Measurements from ENCODE around the gene PALB2.

DNA sequence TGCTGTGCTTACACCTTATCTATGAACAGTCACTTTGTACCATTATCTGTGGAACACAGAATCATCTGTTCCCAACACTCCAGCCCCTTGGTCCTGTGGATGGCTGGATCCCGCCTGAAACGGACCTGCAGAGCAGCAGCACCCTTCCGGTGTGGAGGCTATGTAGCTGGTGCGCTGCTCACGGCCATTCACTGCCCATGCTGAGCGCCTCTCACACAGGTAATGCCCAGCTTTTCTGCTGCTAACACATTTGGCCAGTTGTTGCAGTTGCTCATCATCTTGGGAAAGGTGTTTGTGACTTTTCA lies 26.2 kb upstream of the PALB2 start:
- TF ChIP-seq, protein P1, sequence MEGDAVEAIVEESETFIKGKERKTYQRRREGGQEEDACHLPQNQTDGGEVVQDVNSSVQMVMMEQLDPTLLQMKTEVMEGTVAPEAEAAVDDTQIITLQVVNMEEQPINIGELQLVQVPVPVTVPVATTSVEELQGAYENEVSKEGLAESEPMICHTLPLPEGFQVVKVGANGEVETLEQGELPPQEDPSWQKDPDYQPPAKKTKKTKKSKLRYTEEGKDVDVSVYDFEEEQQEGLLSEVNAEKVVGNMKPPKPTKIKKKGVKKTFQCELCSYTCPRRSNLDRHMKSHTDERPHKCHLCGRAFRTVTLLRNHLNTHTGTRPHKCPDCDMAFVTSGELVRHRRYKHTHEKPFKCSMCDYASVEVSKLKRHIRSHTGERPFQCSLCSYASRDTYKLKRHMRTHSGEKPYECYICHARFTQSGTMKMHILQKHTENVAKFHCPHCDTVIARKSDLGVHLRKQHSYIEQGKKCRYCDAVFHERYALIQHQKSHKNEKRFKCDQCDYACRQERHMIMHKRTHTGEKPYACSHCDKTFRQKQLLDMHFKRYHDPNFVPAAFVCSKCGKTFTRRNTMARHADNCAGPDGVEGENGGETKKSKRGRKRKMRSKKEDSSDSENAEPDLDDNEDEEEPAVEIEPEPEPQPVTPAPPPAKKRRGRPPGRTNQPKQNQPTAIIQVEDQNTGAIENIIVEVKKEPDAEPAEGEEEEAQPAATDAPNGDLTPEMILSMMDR (IDR thresholded peaks at IDR 0.05; ENCODE audit: poor library complexity), result no peak
- TF ChIP-seq EZH2phosphoT487 (IDR thresholded peaks at IDR 0.05; ENCODE audit: low read depth, severe bottlenecking, unreplicated experiment), result no peak
- no peak for TF ChIP-seq EZH2 (IDR thresholded peaks at IDR 0.05; ENCODE audit: borderline replicate concordance)
